Stimulated activated naive CD4-positive, alpha-beta T cell treated with Interleukin-2 at 50 U/mL for 16 hours (primary cell): ENCODE results near the gene QTRT2.

ENCODE experiments used
- DNase-seq: peaks from one replicate; lab custom pipeline; 2025; lab: John Stamatoyannopoulos, UW

The QTRT2 gene

DNA sequence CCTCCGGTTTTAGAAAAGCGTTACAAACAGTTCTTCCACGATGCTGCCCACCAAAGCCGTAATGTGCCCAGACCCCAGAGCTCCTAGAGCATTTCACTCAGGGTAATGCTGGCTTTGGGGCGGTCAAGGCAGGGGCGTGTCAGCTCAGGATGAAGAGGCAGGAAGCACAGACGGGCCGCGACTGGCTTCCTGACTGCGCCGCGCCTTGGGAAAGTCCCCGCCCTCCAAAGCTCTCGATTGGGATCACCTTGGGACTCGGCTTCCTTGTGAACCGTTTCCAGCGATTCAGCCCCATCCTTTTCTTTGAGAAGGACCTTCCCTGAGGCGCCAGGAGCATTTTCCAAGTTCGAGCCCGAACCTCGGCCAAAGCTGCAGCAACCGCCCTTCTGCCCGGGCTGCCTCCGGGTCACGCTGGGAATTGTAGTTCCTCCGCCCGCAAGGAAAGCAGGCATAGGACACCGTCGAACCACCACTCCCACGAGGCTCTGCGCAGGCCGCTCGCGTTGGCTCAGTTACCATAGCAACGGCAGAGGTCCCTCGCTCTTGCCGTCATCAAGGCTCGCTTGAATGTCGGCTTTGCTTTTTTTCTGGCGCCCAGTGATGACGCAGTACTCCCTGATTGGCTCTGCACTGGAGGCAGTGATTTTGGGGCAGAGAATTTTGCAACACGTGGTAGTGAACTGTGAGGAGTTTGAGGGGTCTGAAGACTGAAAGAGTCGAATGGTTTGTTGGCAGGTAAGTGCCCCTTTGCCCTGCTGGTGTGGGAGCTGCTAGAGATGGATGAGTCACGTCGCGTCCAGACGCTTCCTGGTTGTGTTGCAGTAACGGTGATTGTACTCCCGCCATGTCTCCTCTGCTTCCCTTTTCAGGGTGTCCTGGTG lies at the start of gene QTRT2, which contains the start of gene CCDC191:
Gene QTRT2 (plus strand): TSS at position 608 of the 881 bp plus-strand sequence. CDS start 8,521 bp downstream, outside the sequence.
Gene CCDC191 (minus strand): TSS at position 397 of the 881 bp plus-strand sequence. CDS start 60 bp downstream, at position 337.
- peak; percentile 98 for DNase-seq

DNA sequence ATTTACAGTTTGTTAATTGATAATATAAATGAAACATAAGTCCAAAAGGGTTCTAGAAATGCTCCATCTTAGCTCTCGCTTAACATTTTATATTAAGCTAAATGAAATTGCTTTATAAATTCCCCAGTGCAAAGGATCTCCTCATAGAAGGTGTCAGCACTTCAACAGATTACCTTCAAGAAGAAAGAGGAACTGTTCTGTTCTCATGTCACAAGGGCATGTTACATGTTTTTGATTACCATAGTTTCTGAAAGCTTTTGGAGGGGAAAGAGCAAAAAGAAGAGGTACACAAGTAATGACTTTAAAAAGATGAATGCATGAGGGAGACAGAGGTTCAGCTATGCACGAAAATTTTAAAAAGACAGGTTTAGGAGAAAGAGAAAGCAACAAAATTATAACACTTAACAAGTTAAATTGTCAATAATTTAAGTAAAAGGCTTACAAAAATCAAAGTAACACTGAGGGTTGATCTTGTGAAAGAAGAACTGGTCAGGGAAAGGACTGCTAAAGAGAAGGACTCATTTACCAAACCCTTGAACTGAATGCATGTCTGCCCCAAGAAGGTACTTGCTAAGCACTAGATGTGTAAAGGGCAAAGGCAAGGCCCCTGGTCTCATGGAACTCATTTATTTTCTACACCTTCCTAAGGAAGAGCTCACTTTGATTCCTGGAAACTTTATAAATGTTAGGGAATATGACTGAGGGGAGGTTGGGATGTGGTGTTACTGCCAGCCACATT lies 45.3 kb upstream of the QTRT2 start:
- DNase-seq, result no peak

DNA sequence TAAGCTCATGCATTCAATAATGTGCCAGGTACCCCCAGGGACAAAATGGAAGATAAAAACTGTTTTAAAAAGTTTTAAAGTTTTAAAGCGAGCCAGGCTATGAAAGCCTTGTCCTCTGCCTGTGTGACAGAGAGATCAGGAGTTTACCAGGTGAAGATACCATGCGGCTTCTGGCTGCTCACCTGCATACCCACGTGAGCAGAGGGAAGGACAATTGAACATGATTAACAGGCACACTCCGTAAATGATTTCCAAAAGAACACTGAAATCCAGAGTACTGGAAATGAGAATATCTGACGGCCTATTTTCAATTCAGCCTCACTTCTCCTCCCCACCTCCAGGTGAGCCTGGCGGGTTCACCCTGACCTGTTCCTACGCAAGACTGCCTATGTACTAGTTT lies 42.3 kb upstream of the QTRT2 start:
- DNase-seq, result no peak

DNA sequence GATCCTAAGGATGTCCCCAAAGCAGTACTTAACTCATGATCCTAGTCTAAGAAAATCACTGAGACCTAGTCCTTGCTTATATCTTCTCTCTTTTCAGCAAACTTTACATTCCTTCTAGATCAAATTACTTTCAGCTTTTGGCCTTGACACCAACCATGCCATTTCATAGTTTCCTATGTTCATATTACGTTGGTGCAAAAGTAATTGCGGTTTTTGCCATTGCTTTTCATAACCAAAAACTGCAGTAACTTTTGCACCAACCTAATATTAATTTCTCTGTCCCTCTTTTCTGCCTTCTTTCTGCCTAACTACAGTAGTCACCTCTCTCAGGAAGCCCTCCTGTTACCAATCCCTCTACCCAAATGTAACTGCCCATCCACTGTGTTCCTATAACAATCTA lies 37.1 kb upstream of the QTRT2 start:
- DNase-seq, result no peak

GRCh38 chr3:114020907-114021306 lies 35.6 kb upstream of the QTRT2 start:
- DNase-seq, result no peak

DNA sequence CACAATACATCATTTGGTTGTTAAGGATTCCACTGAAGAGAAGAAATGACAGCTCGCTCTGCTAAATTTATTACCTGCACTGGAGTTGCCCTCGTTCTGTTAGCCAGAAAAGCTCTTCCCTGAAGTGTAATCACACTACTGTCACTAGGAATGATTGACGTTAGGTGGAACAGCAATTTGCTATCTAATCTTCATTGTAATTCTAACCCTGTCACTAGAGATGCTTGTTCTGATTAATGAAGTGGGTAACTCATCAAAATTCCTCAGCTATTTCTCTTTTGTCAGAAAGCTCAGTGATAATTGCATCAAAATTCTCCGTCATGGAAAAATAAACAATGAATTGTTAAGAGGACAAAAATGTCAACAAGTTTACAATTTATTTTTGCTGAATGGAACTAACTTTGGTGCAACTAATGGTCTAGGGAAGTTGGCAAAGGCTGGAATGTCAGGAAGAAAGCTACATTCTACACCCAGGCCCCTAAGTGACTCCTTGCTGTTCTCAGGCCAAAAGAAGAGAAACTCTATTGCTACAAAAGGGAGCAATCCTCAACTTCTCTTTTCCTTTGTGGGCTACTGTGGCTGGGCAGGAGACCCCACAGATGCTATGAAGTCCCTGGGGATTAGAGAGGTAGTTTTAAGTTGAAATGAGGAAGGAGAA lies 34.3 kb upstream of the QTRT2 start:
- DNase-seq, result no peak

- no peak for DNase-seq
These were observed 31.1 kb upstream of the QTRT2 start for GRCh38 chr3:114025451-114025850.

DNA sequence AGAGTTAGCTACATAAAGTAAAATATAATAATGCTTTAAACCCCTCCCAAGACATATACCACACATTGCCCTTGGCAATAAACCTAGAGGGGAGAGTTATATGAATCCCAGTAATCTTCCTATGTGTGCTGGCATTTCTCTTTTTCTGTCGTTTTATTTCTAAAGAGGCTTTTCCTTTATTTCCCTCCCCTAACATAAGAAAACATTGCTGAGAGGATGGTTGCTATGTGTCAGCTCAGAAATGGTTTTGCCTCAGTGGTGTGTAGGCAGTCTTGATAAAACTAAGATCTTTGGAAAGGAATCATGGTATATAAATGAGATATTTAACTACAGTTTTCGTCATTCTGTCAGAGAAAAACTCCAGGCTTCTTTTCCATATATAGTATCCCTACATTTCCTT lies 30.2 kb upstream of the QTRT2 start:
- DNase-seq, result no peak

- no peak for DNase-seq
These were observed 22.8 kb upstream of the QTRT2 start for GRCh38 chr3:114033721-114034120.

DNA sequence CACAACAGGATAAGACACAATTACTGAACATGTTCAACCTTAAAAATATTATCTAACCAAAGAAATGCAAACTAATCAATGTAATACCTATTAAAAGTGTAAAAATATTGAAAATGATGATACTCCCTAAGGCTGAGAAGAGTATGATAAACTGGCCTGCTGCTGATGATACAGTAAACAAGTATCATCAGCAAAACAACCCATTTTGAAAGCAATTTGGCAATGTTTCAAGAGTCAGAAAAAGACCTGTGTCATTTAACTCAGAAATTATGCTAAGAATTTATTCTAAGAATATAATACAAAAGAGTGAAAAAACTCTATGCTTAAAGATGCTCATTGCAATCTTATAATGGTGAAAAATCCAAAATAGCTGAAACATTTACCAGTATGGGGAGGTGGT lies 22.3 kb upstream of the QTRT2 start:
- no peak for DNase-seq

DNA sequence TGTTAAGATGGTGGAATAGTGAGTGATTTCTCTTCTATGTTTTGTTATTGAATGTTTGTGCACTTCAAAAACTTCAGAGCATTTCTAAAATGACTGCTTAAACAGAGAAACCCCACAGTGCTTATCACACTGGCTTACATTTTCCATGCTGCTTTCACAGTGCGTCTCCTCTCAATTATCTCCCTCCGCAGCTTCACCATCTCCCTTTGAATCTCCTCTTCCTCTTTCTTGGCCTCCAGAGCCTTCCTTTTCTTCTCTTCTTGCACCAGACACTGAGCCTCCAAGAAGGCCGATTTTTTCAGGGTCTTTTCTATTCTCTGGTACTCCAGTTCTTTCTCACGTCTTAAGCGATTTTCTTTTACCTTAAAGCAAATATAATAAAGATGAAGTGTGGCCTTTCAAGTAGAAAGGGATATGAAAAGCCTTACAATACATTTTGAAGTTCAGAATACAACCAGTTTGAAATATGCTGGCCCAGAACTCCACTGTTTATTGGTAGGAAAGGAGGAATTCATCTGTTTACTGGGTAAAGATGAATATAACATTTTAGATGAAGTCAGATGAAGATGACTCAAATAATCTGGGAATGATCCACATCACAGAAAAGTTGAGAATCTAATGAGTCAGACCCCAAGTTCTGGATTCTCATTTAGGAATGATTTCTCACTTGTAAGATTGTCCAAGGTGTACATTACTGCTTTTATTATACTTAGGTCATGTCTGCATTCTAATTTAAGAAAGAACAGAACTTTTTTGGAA lies 21.6 kb upstream of the QTRT2 start:
- DNase-seq, result no peak

DNA sequence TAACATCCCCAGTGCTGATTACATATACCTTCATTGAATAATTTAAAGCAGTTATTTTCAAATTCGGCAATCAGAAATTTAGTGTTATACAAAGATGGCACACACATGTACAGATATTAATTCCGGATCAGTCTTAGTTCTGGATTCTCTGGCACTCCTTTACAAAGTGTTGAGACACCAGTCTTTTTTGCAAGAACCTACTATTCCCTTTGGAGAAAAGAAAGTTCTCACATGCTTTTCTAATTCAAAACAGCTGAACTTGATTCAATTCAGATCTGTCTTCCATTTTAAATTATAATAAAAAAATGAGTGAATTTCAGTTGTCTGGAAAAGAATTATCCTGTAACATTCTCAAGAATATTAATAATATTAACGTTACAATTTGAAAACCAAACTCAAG lies 20.6 kb upstream of the QTRT2 start:
- no peak for DNase-seq

GRCh38 chr3:114043205-114043604 lies 13.3 kb upstream of the QTRT2 start:
- no peak for DNase-seq

DNA sequence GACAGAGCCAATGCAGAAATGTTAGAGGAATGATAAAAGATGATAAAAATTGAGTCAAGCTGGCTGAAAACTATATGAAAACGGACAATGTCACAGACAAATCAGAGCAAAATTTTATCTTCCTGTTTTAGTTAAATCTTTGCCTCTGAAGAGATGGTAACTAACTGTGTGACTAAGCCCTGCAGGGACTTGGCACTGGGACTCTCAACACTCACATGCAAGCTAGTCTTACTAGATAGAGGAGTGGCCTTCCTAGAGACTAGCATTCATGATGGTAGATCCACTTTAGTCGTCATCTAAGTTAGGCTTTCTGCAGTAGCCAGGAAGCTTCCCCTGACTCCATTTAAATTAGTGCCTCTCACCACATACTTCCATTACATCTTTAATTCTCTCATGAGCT lies 4.3 kb upstream of the QTRT2 start:
- no peak for DNase-seq

GRCh38 chr3:114057011-114057347 lies 442 bp downstream of the QTRT2 start:
- DNase-seq, result no peak

DNA sequence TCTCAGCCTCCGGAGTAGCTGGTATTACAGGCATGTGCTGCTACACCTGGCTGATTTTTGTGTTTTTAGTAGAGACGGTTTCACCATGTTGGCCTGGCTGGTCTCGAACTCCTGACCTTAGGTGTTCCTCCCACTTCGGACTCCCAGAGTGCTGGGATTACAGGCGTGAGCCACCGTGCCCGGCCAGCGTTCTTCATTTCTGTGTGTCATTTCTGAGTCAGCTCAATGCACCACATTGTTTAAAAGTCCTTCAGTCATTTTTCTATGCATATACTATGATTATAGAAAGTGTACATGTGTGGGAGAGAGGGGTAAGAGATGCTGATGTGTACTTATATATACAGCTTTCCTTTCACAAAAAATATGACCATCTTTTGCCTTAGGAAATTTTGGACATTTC lies 2.1 kb downstream of the QTRT2 start:
- no peak for DNase-seq

- DNase-seq, result no peak
These were observed 4.5 kb downstream of the QTRT2 start for GRCh38 chr3:114060906-114061655.

DNA sequence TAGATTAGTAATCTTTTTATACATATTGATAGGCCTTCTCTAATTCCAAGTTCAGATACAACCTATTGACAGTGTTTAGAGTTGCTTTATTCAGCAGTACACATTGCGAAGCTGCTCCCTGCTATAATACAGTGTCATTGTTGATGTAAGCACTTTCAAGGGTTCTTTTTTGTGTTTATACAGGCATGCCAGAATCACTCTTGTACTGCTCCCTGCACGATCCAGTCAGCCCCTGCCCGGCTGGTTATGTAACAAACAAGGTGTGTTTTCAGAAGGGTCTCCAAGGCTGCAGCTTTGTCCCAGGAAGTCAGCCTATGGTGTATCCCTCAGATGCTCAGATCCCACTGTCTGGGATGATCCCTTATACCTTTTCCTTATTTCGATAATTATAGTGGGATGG lies 11.3 kb downstream of the QTRT2 start:
- DNase-seq, result no peak

- no peak for DNase-seq
These were observed 11.8 kb downstream of the QTRT2 start for GRCh38 chr3:114068336-114068735.

DNA sequence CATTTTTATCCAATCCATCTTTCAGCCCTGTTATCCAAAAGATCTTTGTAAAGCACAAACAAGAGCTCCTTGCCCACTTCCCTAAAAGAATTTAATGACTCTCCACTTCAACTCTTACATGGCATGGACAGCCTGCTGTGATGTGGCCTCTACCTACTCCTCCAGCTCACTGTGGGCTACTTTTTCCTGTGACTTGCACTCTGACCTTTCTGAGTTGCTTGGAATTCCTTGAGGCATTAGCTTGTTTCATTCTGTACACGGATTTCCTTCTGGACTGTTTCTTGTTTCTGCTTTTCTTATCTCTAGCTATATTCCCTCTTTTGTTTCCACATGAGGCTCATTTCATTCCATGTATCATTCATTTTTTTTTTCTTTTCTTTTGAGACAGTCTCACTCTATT lies 15.2 kb downstream of the QTRT2 start:
- no peak for DNase-seq

GRCh38 chr3:114076711-114077110 lies 20.2 kb downstream of the QTRT2 start:
- no peak for DNase-seq
